Lower leg skin (tissue), 4 donors: Measurements from ENCODE around the gene ABCF2. TPM values are rescaled to one million over a fixed set of nuclear protein-coding genes. Genes with fewer than 3 reads are reported as not detected.

Source experiments
- DNase-seq, 2 donors: peaks; one replicate each; pipeline ENCODE4 v3.0.0-alpha.2; 2019; ENCODE audit warnings: low spot score in 2 of 2
- H3K4me3 ChIP-seq: fragments of 200-600 bp; sonication (generic); 2 replicates; pipeline ENCODE4 v1.5.1; 2017; ENCODE audit warnings: mild to moderate bottlenecking, low read depth; ENCODE audit not compliant: poor library complexity, severe bottlenecking
- CTCF ChIP-seq, 3 donors: fragments of 450-650 bp; IDR thresholded peaks; one replicate each; pipeline ENCODE4 v1.5.1; 2016; ENCODE audit warnings: antibody characterized with exemption in 3 of 3, mild to moderate bottlenecking in 3 of 3, moderate library complexity in 2 of 3
- POLR2A ChIP-seq, 2 donors: fragments of 450-650 bp; IDR thresholded peaks; one replicate each; pipeline ENCODE4 v1.6.1; 2016 to 2017; ENCODE audit warnings: antibody characterized with exemption in 2 of 2, mild to moderate bottlenecking in 1 of 2, moderate library complexity in 1 of 2
- WGBS, 2 donors: methylation state at CpG; one replicate each; pipeline ENCODE4 v1.1.5; 2018; 5-methylcytosine and 5-hydroxymethylcytosine counted together
- intact Hi-C: fragments of 100-400 bp; cut with DNase I; formaldehyde crosslinking; loops from one replicate; pipeline ENCODE4 v1.15.0; 2023; ENCODE audit warnings: low total_unique reads
- total RNA-seq, 4 donors: library from RNA; depleted of rRNA; stranded (reverse); fragments of >200 nt; gene quantifications; one replicate each; pipeline ENCODE4 v1.1.0, GENCODE V29; 2016

The ABCF2 gene
- total RNA-seq, 4 donors from 2014 or later = 16.4 to 267 (median 29.1) TPM

DNA sequence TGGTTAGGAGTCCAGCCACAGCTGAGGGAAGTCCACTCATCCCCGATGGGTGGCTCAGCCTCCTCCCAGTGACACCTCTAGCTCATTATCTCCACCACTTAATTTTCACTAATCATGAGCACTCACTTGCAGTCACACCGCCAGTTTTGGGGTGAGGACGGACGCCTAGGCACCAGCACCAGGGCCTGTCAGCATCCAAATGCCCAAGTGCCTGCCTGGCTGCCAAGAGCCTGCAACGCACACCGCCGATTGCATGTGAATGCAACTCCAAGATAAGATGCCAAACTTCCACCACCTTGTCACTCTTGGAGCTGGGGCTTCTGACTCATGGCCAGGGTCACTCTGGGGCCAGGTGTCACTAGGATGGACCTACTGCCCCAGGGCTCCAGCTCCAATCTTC is 45.9 kb upstream of the ABCF2 start:
- intact Hi-C loops = no loop called here
- DNase-seq = no peak
- H3K4me3 ChIP-seq = no peak overlapping the region
- TF ChIP-seq CTCF (IDR thresholded peaks at IDR 0.05) (no peak), POLR2A (IDR thresholded peaks at IDR 0.05) (no peak)
- 39 to 46% methylated on average over 7 of the region's 7 CpGs for WGBS, 2 donors

DNA sequence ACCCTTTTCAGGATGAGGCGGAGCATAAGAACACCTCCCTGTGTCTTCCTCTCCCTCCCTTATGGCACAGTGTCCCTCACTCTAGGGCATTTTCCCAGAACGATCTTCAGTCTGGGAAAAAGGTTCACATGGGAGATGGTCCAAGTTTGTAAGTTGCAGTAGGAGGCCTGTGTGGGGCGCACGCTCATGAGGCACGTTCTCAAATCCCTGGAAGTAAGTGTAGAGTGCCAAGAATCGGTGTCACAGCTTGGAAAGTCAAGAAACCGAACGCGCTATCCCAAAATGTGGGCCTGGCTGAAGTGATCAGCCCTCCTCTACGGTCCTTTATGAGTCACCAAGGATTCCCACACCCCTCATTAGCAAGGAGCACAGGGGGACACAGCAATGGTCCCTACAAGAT is 45.4 kb upstream of the ABCF2 start:
- TF ChIP-seq CTCF (IDR thresholded peaks at IDR 0.05) (no peak), POLR2A (IDR thresholded peaks at IDR 0.05) (no peak)
- WGBS, 2 donors = 30 to 45% methylated on average over 10 of the region's 10 CpGs
- intact Hi-C loops = no loop called here
- H3K4me3 ChIP-seq = no peak overlapping the region
- no peak for DNase-seq

DNA sequence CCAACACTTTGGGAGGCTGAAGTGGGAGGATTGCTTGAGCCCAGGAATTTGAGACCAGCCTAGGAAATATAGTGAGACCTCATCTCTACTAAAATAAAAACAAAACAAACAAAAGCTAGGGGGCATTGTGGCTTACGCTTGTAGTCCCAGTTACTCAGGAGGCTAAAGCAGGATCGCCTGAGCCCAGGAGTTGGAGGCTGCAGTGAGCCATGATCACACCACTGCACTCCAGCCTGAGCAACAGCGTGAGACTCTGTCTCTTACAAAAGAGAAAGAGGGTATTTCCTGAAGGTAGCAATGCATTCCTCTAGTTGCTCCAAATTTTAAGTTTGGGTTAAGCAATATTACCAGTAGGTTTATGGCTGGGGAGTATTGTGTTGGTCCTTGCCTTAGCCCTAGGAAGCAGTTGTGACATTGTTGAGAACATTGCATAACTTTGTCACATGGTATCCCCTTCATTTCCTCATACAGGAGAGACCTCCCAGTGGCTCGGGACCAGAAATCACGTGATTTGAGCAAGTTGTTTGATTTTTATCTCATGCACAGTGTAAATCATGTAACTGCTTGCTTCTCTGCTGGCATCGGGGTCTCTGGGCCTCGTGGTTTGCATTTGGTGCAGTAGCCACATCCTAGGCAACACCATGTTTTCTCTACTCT is 44.8 kb upstream of the ABCF2 start:
- intact Hi-C loops = no loop called here
- no peak overlapping the region for H3K4me3 ChIP-seq
- peak; percentile 89 to 95 for DNase-seq
- 32 to 43% methylated on average over 7 of the region's 7 CpGs for WGBS, 2 donors
- TF ChIP-seq POLR2A (IDR thresholded peaks at IDR 0.05) (no peak), CTCF (IDR thresholded peaks at IDR 0.05) (no peak)

- TF ChIP-seq POLR2A (IDR thresholded peaks at IDR 0.05) (no peak), CTCF (IDR thresholded peaks at IDR 0.05) (no peak)
- intact Hi-C loops = no loop called here
- WGBS, 2 donors = 95% methylated on average over 10 of the region's 10 CpGs
- no peak overlapping the region for H3K4me3 ChIP-seq
- no peak for DNase-seq
Measured at GRCh38 chr7:151269511-151269910, 42.5 kb upstream of the ABCF2 start.

DNA sequence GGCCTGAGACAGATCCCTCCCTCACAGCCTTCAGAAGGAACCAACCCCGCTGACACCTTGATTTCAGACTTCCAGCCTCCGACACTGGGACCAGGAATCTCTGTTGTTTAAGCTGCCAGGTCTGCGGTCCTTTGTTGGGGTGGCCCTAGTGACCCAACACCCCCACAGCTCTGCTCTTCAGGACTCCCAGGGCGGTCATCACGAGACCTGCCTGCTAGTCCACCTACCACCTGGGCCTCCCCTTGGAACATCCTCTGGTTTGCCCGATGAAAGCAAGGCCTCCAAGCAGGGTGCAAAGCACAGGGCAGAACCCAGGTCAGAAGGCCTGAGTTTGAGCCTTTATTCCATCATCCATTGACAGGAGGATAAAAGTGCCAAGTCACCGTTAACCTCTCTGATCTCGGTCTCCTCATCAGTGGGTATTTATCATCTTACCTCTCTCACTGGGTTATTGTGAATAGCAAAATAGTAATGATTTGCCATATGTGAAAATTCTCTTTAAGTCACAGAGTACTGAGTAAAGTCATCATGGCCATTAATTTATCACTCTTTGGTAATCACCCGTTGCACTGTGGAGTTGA is 38.4 kb upstream of the ABCF2 start:
- intact Hi-C loops = no loop called here
- TF ChIP-seq CTCF (IDR thresholded peaks at IDR 0.05) = no peak
- TF ChIP-seq POLR2A (IDR thresholded peaks at IDR 0.05) = no peak
- no peak for DNase-seq
- H3K4me3 ChIP-seq = no peak overlapping the region
- WGBS, 2 donors = 92 to 93% methylated on average over 9 of the region's 9 CpGs

- WGBS, 2 donors = 76 to 82% methylated on average over 5 of the region's 5 CpGs
Measured at GRCh38 chr7:151264615-151265014, 37.6 kb upstream of the ABCF2 start.

More at GRCh38 chr7:151264615-151265014, 37.6 kb upstream of the ABCF2 start:
- intact Hi-C loops = no loop called here
- no peak for DNase-seq
- no peak for TF ChIP-seq POLR2A (IDR thresholded peaks at IDR 0.05)
- no peak for TF ChIP-seq CTCF (IDR thresholded peaks at IDR 0.05)
- H3K4me3 ChIP-seq = no peak overlapping the region
